LNCaP clone FGC (cell line): ENCODE measurements around the gene FCMR.

Experiments
- DNase-seq: peaks from one replicate; pipeline ENCODE4 v3.0.0-alpha.2; 2011; ENCODE audit warnings: low read depth
- H3K4me3 ChIP-seq: 2 replicates; pipeline ENCODE4 v1.5.1; 2011; ENCODE audit warnings: mild to moderate bottlenecking, low read depth, low read length, control low read depth
- TF ChIP-seq, protein P1 (sequence below): IDR thresholded peaks from 2 replicates; pipeline ENCODE4 v1.5.1; 2012; ENCODE audit warnings: mild to moderate bottlenecking; ENCODE audit not compliant: control insufficient read depth, insufficient read depth; ENCODE audit errors: extremely low read depth

The FCMR gene

DNA sequence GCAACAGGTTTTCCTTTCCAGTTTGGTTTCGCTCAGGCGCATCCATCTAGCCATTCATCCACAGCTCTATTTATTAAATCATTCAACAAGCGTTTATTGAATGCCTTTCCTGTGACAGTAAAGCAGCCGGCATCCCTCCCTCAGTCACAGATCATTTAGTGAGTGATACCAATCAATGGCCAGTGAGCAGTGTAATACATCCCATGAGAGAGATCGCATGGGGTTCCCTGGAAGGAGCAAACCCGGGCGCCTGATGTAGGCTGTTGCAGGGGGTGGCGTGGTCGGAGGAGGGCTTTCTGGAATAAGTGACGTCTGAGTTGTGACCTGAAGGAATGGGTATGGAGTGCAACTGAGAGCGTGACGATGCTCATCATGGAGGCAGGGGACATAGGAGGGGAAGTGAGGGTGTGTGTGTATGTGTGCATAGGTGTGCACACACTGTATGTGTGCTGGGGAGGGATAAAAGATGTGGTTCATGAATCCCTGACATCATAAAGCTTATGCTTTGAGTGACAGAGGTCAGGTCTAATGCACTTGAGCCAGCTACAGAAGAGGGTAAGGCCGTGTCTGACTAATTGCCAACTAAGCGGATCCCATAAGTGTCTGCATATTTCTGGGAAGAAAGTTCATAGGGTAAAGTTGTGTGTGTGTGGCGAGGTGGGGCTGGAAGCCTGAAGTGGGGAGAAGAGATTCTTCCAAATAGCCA is 6.6 kb downstream of the FCMR start:
- H3K4me3 ChIP-seq: no peak overlapping the region
- no peak for DNase-seq
- TF ChIP-seq, protein P1, sequence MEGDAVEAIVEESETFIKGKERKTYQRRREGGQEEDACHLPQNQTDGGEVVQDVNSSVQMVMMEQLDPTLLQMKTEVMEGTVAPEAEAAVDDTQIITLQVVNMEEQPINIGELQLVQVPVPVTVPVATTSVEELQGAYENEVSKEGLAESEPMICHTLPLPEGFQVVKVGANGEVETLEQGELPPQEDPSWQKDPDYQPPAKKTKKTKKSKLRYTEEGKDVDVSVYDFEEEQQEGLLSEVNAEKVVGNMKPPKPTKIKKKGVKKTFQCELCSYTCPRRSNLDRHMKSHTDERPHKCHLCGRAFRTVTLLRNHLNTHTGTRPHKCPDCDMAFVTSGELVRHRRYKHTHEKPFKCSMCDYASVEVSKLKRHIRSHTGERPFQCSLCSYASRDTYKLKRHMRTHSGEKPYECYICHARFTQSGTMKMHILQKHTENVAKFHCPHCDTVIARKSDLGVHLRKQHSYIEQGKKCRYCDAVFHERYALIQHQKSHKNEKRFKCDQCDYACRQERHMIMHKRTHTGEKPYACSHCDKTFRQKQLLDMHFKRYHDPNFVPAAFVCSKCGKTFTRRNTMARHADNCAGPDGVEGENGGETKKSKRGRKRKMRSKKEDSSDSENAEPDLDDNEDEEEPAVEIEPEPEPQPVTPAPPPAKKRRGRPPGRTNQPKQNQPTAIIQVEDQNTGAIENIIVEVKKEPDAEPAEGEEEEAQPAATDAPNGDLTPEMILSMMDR: no peak

DNA sequence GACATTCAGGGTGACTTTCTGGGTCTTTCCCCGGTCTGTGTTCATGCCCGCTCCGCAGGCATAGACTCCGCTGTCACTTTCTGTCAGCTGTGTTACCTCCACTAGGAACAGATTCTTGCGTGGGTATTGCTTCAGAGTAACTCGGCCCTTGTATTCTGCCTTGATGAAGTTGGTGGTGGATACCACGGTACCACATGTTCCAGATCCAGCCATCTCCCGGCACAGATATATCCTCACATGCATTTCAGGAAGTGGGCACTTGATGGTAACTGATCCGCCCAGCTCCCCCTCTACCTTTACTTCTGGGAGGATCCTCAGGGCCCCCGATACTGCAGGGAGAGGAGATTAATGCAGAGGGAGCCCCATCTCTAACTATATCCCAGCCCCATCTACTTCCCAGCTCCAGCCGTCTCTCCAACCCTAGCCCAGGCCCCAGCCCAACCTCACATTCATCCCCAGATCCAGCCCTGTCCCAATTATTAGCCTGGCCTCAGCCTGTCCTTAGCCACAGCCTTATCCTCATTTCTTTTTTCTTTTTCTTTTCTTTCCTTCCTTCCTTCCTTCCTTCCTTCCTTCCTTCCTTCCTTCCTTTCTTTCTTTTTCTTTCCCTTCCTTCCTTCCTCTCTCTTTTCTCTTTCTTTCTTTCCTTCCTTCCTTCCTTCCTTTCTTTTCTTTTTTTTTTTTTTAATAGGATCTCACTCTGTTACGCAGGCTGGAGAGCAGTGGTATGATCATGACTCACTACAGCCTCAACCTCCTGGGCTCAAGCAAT is 7.8 kb downstream of the FCMR start:
- no peak overlapping the region for H3K4me3 ChIP-seq
- TF ChIP-seq, protein P1: no peak
- DNase-seq: no peak

DNA sequence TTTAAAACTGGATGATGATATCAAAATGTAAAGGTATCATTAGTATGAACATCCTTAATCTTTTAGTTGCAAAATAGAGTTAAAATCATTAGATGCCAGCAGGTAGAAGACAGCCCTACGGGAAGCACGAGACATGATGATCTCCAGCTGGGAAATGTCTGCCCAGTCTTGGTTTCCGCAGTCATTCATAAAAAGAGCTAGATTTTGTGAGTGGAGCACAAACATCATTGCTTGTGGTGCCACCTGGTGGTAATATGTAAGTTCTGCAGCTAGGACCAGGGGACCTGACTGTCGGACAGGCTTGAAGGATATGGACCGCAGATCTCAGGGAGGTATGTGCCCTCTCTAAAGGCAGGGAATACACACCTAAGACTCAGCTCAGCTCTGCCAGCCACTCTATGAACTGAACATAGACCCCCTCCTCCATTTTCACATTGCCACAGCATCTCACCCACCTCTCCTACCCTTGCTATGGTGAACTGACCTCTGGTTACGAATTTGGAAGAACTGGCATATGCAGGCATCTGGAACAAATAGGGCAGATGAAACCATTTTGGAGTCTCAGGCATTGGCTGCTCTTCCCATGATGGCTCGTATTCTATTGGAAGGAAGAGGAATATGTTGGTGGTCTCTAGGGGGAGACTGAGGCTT is 9.2 kb downstream of the FCMR start:
- H3K4me3 ChIP-seq: no peak overlapping the region
- peak; percentile 60 for DNase-seq
- TF ChIP-seq, protein P1: peak; percentile 96

DNA sequence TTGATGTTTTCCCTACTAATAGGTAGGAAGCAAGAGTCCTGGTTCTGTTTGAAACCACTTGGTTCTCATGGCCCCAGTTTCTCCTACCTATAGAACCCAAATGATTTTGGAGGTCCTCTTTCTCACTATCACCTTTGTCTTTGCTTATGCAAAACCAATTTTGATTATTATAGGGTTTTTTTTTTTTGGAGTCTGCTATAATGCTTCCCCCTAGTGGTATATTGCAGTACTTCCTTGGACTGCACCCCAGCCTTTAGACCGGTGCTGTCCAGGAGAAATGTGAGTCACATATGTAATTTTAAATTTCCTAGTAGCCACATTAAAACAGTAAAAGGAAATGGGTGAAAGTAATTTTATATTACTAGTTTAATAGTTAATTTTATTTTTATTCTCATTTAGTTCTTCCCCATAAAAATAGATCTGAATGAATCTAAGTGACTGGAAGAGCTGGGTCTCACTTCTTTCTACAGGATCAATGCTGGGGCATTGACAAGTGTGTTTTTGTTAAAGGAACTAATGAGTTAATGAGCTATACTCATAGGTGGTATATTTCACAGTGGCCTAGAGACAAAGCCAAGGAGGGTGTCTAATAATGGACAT is 10.6 kb downstream of the FCMR start:
- TF ChIP-seq, protein P1: peak; percentile 63
- DNase-seq: no peak
- no peak overlapping the region for H3K4me3 ChIP-seq

DNA sequence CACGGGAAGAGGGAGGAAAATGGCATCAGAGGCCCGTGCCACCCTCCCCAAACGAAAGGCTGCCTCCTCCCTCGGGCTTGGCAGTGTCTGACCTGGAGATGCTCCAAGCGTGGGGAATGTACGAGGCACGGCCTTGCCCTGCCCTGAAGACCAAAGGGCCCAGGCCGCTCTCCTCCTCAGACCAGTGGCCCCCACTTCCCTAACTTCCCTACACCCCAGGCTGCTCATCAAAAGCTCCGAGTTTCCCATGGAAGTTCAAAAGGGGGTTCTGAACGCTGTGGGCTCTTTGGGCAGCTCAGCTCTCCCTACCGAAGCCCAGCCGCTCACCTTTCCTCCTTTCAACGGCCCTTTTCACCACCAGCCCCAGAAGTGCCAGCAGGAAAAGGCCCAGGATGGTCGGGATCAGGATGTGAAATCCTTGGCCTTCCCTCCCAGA is 11.8 kb downstream of the FCMR start:
- TF ChIP-seq, protein P1: no peak
- peak overlapping the region; percentile 50 for H3K4me3 ChIP-seq
- no peak for DNase-seq

DNA sequence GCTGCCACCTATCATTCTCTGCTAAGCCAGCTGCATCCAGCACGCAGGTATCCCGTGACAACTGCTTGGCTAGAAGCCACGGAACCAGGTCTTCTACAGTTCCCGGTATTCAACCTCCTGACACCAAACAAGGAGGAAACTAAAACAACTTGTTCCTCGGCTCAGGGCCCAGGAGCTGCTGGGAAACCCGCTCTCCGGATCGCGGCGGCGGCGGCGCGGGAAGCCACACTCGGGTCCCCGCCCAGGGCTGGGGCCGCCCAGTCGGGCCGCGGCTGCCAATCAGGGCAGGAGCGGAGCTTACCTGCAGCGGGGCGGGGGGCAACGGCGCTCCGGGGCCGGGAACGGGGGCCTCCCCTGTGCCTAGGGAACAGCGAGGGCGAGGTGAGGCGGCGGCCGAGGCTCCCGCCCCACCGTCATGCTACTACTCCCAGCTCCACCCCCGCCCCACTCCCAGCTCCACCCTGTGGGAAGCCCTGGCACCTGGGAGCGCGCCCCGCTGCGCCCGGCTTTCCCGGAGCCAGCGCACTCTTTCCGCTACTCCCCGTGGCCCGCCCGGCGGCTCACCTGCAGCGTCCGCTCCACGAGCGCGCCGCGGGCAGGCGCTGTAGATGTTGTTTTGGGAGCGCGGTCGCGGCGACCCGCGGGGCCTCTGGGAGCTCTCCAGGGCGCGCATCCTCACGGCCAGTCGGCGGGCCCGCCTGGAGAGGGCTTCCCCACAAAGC is 12.4 kb downstream of the FCMR start:
- peak; percentile 92 for DNase-seq
- TF ChIP-seq, protein P1: peak; percentile 11; the same call in 1 of the 2 replicates
- H3K4me3 ChIP-seq: peak overlapping the region; percentile 50
